ENCODE data around the gene PKP2. TPM values are rescaled to one million over a fixed set of nuclear protein-coding genes. Genes with fewer than 3 reads are reported as not detected.

Gene PKP2
- total and polyA plus RNA-seq, 2 of the 8 experiments (the other 6 are each of a cell fraction or from before 2014, with no cell fraction given) = 9.6 to 44.8 TPM

DNA sequence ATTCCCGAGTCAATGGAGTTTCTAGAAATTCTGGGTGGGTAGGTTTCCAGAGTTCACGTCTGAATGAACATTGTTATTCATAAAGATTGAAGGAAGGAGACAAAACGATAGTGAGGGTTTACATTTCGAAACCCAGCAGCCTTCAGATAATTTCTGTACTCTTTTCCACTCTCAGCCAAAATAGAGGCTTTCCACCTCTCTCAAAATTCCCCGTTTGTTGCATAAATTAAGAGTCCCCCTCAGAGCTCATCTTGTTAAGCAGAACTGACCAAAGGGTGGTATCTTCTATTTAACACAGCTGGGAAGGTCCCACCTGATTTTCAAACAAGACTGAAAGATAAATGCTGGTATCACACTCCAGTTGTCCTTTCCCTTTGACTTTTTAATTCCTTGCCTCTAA is 119.4 kb downstream of the PKP2 start:
- no peaks in the 10 kb centered on the region for H3K79me1 ChIP-seq (ENCODE audit: low read depth, low read length)
- no peak overlapping the region for H3K56ac ChIP-seq (replicated peaks; ENCODE audit: insufficient read length, low read depth, low read length)
- no peaks in the 10 kb centered on the region for H3K23me2 ChIP-seq (ENCODE audit: low read depth, low read length)
- H3K23ac ChIP-seq (ENCODE audit: insufficient read length) = no peak overlapping the region
- H4K91ac ChIP-seq (replicated peaks; ENCODE audit: insufficient read length, low read length) = no peak overlapping the region
- H3K4me1 ChIP-seq (replicated peaks in 1 of 4; ENCODE audit: control insufficient read depth in 3 of 4, insufficient read depth in 4 of 4, low read length in 3 of 4) = no peaks in the 10 kb centered on the region
- no peaks in the 10 kb centered on the region for H4K20me1 ChIP-seq (replicated peaks in 1 of 2; ENCODE audit: control insufficient read depth in 1 of 2, insufficient read depth in 2 of 2, low read length in 2 of 2)
- no peaks in the 10 kb centered on the region for H3K79me2 ChIP-seq (ENCODE audit: control insufficient read depth in 1 of 2, insufficient read depth in 2 of 2, low read length in 2 of 2)
- no peaks in the 10 kb centered on the region for H3K9me3 ChIP-seq (ENCODE audit: insufficient read depth in 2 of 2, low read depth in 1 of 2, low read length in 1 of 2)
- FAIRE-seq (no peak), DNase-seq (ENCODE audit: low read depth in 1 of 2, low spot score in 2 of 2) (no peak)
- H3K9ac ChIP-seq (replicated peaks in 1 of 4; ENCODE audit: extremely low read depth in 1 of 4, low read depth in 3 of 4, low read length in 3 of 4) = no peak overlapping the region
- ChIA-PET POLR2A (ENCODE audit: partially characterized antibody) (no interaction called here), CTCF (ENCODE audit: partially characterized antibody) (interaction anchor here (1.6 kb wide), 1 partner anchor 144 kb away, joined by 7 read pairs; no protein-coding TSS in a partner anchor)
- TF ChIP-seq BACH1 (IDR thresholded peaks at IDR 0.05; ENCODE audit: low read length) (no peak), EGR1 (IDR thresholded peaks at IDR 0.05; ENCODE audit: borderline replicate concordance, low read depth, low read length) (no peak), HDAC6 (IDR thresholded peaks at IDR 0.05; ENCODE audit: low read depth, low read length) (no peak), POU5F1 (IDR thresholded peaks at IDR 0.05; ENCODE audit: low read depth, low read length) (no peak), RBBP5 (IDR thresholded peaks at IDR 0.05; ENCODE audit: borderline replicate concordance, low read depth, low read length) (no peak), CTBP2 (IDR thresholded peaks at IDR 0.05; ENCODE audit: borderline replicate concordance, insufficient read depth, insufficient read length, low read length) (no peak), KDM4A (IDR thresholded peaks at IDR 0.05; ENCODE audit: low read depth, low read length, severe bottlenecking) (no peak)
- H2BK15ac ChIP-seq (ENCODE audit: low read length) = no peak overlapping the region
- no peak overlapping the region for H2AK5ac ChIP-seq (ENCODE audit: low read depth, low read length)
- H3K14ac ChIP-seq (ENCODE audit: insufficient read length) = no peak overlapping the region
- H3K27me3 ChIP-seq (replicated peaks in 1 of 4; ENCODE audit: control insufficient read depth in 3 of 4, extremely low read depth in 1 of 4, insufficient read depth in 3 of 4, low read length in 3 of 4) = no peaks in the 10 kb centered on the region
- no peak overlapping the region for H2BK5ac ChIP-seq (ENCODE audit: low read depth, low read length)
- H2BK120ac ChIP-seq (replicated peaks; ENCODE audit: low read depth, low read length) = no peak overlapping the region
- no peak overlapping the region for H2BK12ac ChIP-seq (ENCODE audit: low read depth, low read length)
- H2BK20ac ChIP-seq (ENCODE audit: low read length) = no peak overlapping the region
- no peak overlapping the region for H3K18ac ChIP-seq (ENCODE audit: extremely low read depth, low read length)
- H3K27ac ChIP-seq (ENCODE audit: low read depth, low read length) = no peak overlapping the region
- no peak overlapping the region for H3K4me2 ChIP-seq (ENCODE audit: insufficient read depth in 1 of 2, low read depth in 2 of 2, low read length in 2 of 2)
- no peak overlapping the region for H3K4me3 ChIP-seq (ENCODE audit: extremely low read depth in 1 of 4, insufficient read depth in 2 of 4, low read depth in 3 of 4, low read length in 4 of 4)
- no peaks in the 10 kb centered on the region for H3K36me3 ChIP-seq (ENCODE audit: control insufficient read depth in 2 of 4, insufficient read depth in 4 of 4, low read length in 3 of 4)
- 85% methylated on average over 5 of the region's 5 CpGs; no CpG with 5 or more reads in 1 of the 2 experiments for WGBS, 2 experiments (ENCODE audit: extremely low coverage in 1 of 2, insufficient coverage in 1 of 2, insufficient read length in 1 of 2, insufficient replicate concordance in 2 of 2, low coverage in 1 of 2, low lambda C conversion rate in 2 of 2, missing lambda C conversion rate in 1 of 2)
- H3K4ac ChIP-seq (replicated peaks; ENCODE audit: insufficient read length, low read depth, low read length) = no peak overlapping the region
- no peak overlapping the region for H4K8ac ChIP-seq (ENCODE audit: extremely low read depth, insufficient read depth, low read length)
- no peak overlapping the region for H4K5ac ChIP-seq (ENCODE audit: insufficient read length, low read depth, low read length)
- H2AFZ ChIP-seq (ENCODE audit: low read length) = no peak overlapping the region
